ENCODE results near the gene ARL6IP4. TPM values are rescaled to one million over a fixed set of nuclear protein-coding genes. Genes with fewer than 3 reads are reported as not detected.

The ARL6IP4 gene
- total RNA-seq, 1 experiment from 2014 or later = 132 TPM

DNA sequence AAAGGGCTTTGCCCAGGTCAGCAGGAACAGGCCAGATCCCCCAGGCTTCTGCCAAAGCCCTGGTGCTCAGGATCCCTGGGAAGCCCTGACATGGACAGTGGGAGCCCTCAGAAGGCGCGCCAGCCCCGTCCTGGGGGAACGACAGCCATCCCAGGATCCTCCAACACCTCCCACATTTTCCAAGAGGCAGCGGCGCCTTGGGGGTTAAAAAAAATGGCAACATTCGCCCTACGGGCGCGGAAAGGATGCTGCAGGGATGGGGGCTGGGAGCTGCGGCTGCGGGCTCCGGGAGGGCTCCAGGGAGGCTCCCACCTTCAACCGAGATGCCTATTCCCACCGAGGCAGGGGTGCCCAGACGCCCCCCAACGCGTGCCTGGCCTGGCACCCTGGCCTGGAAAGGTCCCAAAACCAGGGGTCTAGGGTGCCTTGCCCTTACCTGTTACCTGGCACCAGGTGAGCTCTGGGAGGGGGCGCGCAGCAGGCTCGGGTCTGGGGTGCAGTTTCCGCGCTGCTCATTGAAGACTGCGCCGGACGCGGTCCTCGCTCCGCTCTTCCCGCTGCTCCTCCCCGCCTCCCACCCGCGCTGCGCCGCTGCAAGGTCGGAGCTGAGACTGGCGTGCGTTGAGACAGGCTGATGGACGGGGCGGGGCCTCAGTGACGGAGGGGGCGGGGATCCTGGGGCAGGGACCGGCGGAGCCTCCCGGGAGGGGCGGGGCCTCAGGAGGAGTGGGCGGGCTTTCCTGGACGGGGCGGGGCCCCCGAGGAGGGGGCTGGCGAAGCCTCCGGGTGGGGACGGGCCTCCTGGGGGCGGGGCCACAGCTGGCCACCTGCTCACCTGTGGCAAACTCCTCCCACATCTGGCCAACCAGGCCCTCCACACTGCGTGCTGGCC is 14.4 kb upstream of the ARL6IP4 start, which contains the start of gene ABCB9:
TSS of gene ABCB9 (minus strand) at position 613 of the 892 bp plus-strand sequence. CDS start 6,228 bp downstream, outside the sequence.
- Histone ChIP-seq H3K9ac (ENCODE audit: extremely low read depth, insufficient read length, low read length) (no peak within 1 kb of the TSS), H3K4ac (ENCODE audit: low read depth, low read length) (no peak within 1 kb of the TSS)

More for the DNA sequence above, 14.4 kb upstream of the ARL6IP4 start, which contains the start of gene ABCB9:
- Mint-ChIP-seq H3K27me3 (ENCODE audit: low read depth) (peaks cover 23% of the 10 kb centered on the region), H3K36me3 (ENCODE audit: insufficient read depth in 1 of 3, low read depth in 3 of 3) (no peaks in the 10 kb centered on the region), H3K27ac (no peak within 1 kb of the TSS), H3K9me3 (no peaks in the 10 kb centered on the region), H3K4me1 (peaks cover 5 to 17% of the 10 kb centered on the region in 2 experiments), H3K4me3 (peak within 1 kb of the TSS; percentile 62 to 81)
- H4K8ac ChIP-seq (replicated peaks; ENCODE audit: insufficient read length, low read depth, low read length) = no peak within 1 kb of the TSS
- H3K4me2 ChIP-seq (ENCODE audit: insufficient read depth, insufficient read length, low read length) = peak within 1 kb of the TSS; percentile 71
- no peak within 1 kb of the TSS for H3K27ac ChIP-seq (ENCODE audit: insufficient read length, low read depth, low read length)
- no peak within 1 kb of the TSS for H3K14ac ChIP-seq (ENCODE audit: insufficient read depth, low read length)
- H3K79me2 ChIP-seq (ENCODE audit: insufficient read depth, low read length) = no peaks in the 10 kb centered on the region
- H3K79me1 ChIP-seq (ENCODE audit: insufficient read depth, low read depth, low read length, poor library complexity, severe bottlenecking) = no peaks in the 10 kb centered on the region
- no peak within 1 kb of the TSS for H2AK5ac ChIP-seq (ENCODE audit: insufficient read length, low read length)
- H3K56ac ChIP-seq (ENCODE audit: insufficient read length, low read depth, low read length) = no peak within 1 kb of the TSS
- H2AFZ ChIP-seq (ENCODE audit: low read length) = no peak within 1 kb of the TSS
- no peak within 1 kb of the TSS for H2BK20ac ChIP-seq (ENCODE audit: low read depth, low read length, poor library complexity, severe bottlenecking)
- H4K5ac ChIP-seq (ENCODE audit: insufficient read length, low read depth, low read length) = no peak within 1 kb of the TSS
- no CpG with 5 or more reads among the region's 55 CpGs for WGBS (ENCODE audit: extremely low coverage, insufficient read length, low lambda C conversion rate)
- H3K9me3 ChIP-seq (ENCODE audit: control insufficient read depth, low read depth, low read length) = no peaks in the 10 kb centered on the region
- no peak within 1 kb of the TSS for H3T11ph ChIP-seq (ENCODE audit: low read length)
- H3K23me2 ChIP-seq (ENCODE audit: insufficient read length, low read depth, low read length, poor library complexity, severe bottlenecking) = peaks cover 6% of the 10 kb centered on the region
- no peak within 1 kb of the TSS for H2BK12ac ChIP-seq (ENCODE audit: insufficient read length, low read depth, low read length)
- no peaks in the 10 kb centered on the region for H3K4me1 ChIP-seq (ENCODE audit: insufficient read depth, low read length)
- H2BK5ac ChIP-seq (ENCODE audit: insufficient read length, low read length) = no peak within 1 kb of the TSS
- H2BK120ac ChIP-seq (ENCODE audit: low read depth, low read length, poor library complexity, severe bottlenecking) = no peak within 1 kb of the TSS
- no peaks in the 10 kb centered on the region for H3K27me3 ChIP-seq (ENCODE audit: insufficient read depth, low read length)
- DNase-seq = peak; percentile 99
- no peak within 1 kb of the TSS for H3K18ac ChIP-seq (ENCODE audit: insufficient read length, low read depth, low read length)
- no peak within 1 kb of the TSS for H3K23ac ChIP-seq (ENCODE audit: insufficient read length, low read depth, low read length)
- TF ChIP-seq, protein P1, sequence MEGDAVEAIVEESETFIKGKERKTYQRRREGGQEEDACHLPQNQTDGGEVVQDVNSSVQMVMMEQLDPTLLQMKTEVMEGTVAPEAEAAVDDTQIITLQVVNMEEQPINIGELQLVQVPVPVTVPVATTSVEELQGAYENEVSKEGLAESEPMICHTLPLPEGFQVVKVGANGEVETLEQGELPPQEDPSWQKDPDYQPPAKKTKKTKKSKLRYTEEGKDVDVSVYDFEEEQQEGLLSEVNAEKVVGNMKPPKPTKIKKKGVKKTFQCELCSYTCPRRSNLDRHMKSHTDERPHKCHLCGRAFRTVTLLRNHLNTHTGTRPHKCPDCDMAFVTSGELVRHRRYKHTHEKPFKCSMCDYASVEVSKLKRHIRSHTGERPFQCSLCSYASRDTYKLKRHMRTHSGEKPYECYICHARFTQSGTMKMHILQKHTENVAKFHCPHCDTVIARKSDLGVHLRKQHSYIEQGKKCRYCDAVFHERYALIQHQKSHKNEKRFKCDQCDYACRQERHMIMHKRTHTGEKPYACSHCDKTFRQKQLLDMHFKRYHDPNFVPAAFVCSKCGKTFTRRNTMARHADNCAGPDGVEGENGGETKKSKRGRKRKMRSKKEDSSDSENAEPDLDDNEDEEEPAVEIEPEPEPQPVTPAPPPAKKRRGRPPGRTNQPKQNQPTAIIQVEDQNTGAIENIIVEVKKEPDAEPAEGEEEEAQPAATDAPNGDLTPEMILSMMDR (conservative IDR thresholded peaks at IDR 0.05) = no peak
- H4K20me1 ChIP-seq (ENCODE audit: control insufficient read depth, insufficient read depth, insufficient read length) = no peaks in the 10 kb centered on the region
- no peak within 1 kb of the TSS for H2BK15ac ChIP-seq (ENCODE audit: low read depth, low read length)
- no peak within 1 kb of the TSS for H4K91ac ChIP-seq (ENCODE audit: insufficient read length, low read depth, low read length)
